ENCODE data around the gene FNDC4.

The FNDC4 gene

GRCh38 chr2:27461118-27461517 lies 33.9 kb downstream of the FNDC4 start:
- TF ChIP-seq SIN3A (IDR thresholded peaks at IDR 0.05; ENCODE audit: borderline replicate concordance, insufficient read depth, low read length) (no peak), TAF1 (IDR thresholded peaks at IDR 0.05; ENCODE audit: borderline replicate concordance, insufficient read depth, low read length) (no peak), FOXP2 (optimal IDR thresholded peaks at IDR 0.05; ENCODE audit: borderline replicate concordance, extremely low read depth, extremely low read length, insufficient read depth) (no peak), REST (IDR thresholded peaks at IDR 0.05; ENCODE audit: insufficient read depth in 1 of 2, low read depth in 2 of 2, low read length in 2 of 2) (no peak), POLR2AphosphoS5 (IDR thresholded peaks at IDR 0.05; ENCODE audit: low read depth, low read length) (no peak)

GRCh38 chr2:27453968-27454367 lies 41.0 kb downstream of the FNDC4 start:
- TF ChIP-seq TAF1 (IDR thresholded peaks at IDR 0.05; ENCODE audit: borderline replicate concordance, insufficient read depth, low read length) (no peak), POLR2AphosphoS5 (IDR thresholded peaks at IDR 0.05; ENCODE audit: low read depth, low read length) (no peak), REST (IDR thresholded peaks at IDR 0.05; ENCODE audit: insufficient read depth in 1 of 2, low read depth in 2 of 2, low read length in 2 of 2) (no peak), FOXP2 (optimal IDR thresholded peaks at IDR 0.05; ENCODE audit: borderline replicate concordance, extremely low read depth, extremely low read length, insufficient read depth) (no peak), SIN3A (IDR thresholded peaks at IDR 0.05; ENCODE audit: borderline replicate concordance, insufficient read depth, low read length) (no peak)

DNA sequence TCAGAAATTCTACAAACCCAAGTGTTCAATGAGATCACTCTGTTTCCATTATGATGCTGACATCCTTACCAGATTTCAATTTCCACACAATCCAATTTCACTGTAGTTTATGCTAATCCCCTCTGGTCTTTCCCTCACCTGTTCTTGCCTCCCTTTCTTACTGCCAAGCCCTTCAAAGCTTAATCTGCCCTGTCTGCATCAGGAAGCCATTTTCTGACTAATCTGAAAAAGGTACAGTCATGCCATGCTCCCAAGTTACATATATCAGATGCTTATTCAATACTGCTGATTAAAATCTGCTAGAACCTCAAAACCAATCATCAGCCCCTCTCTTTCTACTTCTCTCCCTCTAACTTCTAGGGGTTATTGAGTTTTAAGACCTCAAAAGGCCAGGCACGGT lies 43.9 kb downstream of the FNDC4 start:
- TF ChIP-seq TAF1 (IDR thresholded peaks at IDR 0.05; ENCODE audit: borderline replicate concordance, insufficient read depth, low read length) = no peak
- TF ChIP-seq REST (IDR thresholded peaks at IDR 0.05; ENCODE audit: insufficient read depth in 1 of 2, low read depth in 2 of 2, low read length in 2 of 2) = no peak
- no peak for TF ChIP-seq POLR2AphosphoS5 (IDR thresholded peaks at IDR 0.05; ENCODE audit: low read depth, low read length)
- TF ChIP-seq FOXP2 (optimal IDR thresholded peaks at IDR 0.05; ENCODE audit: borderline replicate concordance, extremely low read depth, extremely low read length, insufficient read depth) = no peak
- TF ChIP-seq SIN3A (IDR thresholded peaks at IDR 0.05; ENCODE audit: borderline replicate concordance, insufficient read depth, low read length) = no peak

DNA sequence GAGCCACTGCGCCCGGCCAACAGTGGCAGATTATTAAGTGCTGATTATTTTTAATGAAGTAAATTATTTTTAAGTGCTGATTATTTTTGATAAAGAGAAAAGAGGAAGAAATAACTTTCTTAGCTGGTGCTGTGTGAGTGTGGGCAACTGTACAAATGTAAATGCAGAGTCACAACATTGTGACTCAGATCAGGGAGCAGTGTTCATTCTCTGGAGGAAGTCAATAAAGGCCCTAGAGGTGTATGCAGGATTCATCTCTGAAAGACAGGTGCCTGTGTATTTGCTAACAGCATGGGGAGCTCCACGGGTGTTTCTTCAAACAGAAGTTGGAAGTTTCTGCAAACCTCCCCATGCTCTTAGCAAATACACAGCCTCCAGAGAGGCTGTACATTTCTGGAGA lies 46.6 kb downstream of the FNDC4 start:
- no peak for TF ChIP-seq POLR2AphosphoS5 (IDR thresholded peaks at IDR 0.05; ENCODE audit: low read depth, low read length)
- TF ChIP-seq REST (IDR thresholded peaks at IDR 0.05; ENCODE audit: insufficient read depth in 1 of 2, low read depth in 2 of 2, low read length in 2 of 2) = no peak
- TF ChIP-seq SIN3A (IDR thresholded peaks at IDR 0.05; ENCODE audit: borderline replicate concordance, insufficient read depth, low read length) = no peak
- TF ChIP-seq TAF1 (IDR thresholded peaks at IDR 0.05; ENCODE audit: borderline replicate concordance, insufficient read depth, low read length) = no peak
- TF ChIP-seq FOXP2 (optimal IDR thresholded peaks at IDR 0.05; ENCODE audit: borderline replicate concordance, extremely low read depth, extremely low read length, insufficient read depth) = no peak

DNA sequence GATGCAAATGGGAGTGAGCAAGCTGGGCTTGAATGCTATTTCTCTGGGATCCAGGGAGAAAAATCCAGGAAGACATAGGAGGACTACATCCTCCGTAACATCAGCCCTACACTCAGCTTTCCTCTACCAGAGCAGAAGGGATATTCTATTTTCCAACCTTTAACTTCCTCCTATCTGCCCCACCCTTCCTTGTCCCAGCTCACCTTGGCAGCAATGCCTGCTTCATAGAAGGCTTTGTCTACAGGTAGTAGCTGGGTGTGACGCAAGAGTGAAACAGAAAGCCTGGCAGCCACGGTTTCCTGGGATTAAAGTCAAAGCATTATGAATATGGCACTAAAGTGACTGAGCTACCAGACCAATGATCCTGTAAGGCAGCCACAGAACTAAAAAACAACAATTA lies 48.9 kb downstream of the FNDC4 start:
- TF ChIP-seq SIN3A (IDR thresholded peaks at IDR 0.05; ENCODE audit: borderline replicate concordance, insufficient read depth, low read length) (no peak), REST (IDR thresholded peaks at IDR 0.05; ENCODE audit: insufficient read depth in 1 of 2, low read depth in 2 of 2, low read length in 2 of 2) (no peak), FOXP2 (optimal IDR thresholded peaks at IDR 0.05; ENCODE audit: borderline replicate concordance, extremely low read depth, extremely low read length, insufficient read depth) (no peak), POLR2AphosphoS5 (IDR thresholded peaks at IDR 0.05; ENCODE audit: low read depth, low read length) (no peak), TAF1 (IDR thresholded peaks at IDR 0.05; ENCODE audit: borderline replicate concordance, insufficient read depth, low read length) (no peak)
